Activated CD8-positive, alpha-beta memory T cell treated with anti-CD3 and anti-CD28 coated beads for 48 hours (primary cell): Measurements from ENCODE around the gene ZNF799.
"Not testable (repeated sequence)": the region's sequence is repeated elsewhere in the genome, so short reads cannot be mapped to it uniquely, and the experiment has no call there.

Source experiments
- DNase-seq, 3 experiments: peaks; one replicate each; pipeline ENCODE4 v3.0.0-alpha.2; 2020; ENCODE audit warnings: low read depth in 2 of 3, low spot score in 2 of 3

Gene ZNF799

GRCh38 chr19:12400633-12401502 is at the start of gene ZNF799:
ZNF799 (minus strand) TSS chr19:12401271; CDS start chr19:12401070, 201 bp downstream.
- DNase-seq: peak; percentile 65 to 76 (median 66)

- DNase-seq: no peak
Observed at GRCh38 chr19:12450844-12451243, 49.8 kb upstream of the ZNF799 start.

- no peak for DNase-seq
Observed at GRCh38 chr19:12448808-12449207, 47.7 kb upstream of the ZNF799 start.

GRCh38 chr19:12440541-12441316 is 39.7 kb upstream of the ZNF799 start, which contains the start of gene ZNF443:
ZNF443 (minus strand) TSS chr19:12441021; CDS start chr19:12440914, 107 bp downstream.
- DNase-seq: peak; percentile 91 to 96 (median 95)

- DNase-seq: peak; percentile 22 to 29 (median 29)
Observed at GRCh38 chr19:12439686-12440540, 38.8 kb upstream of the ZNF799 start.

GRCh38 chr19:12430726-12431299 is 29.7 kb upstream of the ZNF799 start:
- DNase-seq: not testable (repeated sequence)

GRCh38 chr19:12425888-12426274 is 24.8 kb upstream of the ZNF799 start:
- no peak for DNase-seq

- no peak for DNase-seq
Observed at GRCh38 chr19:12425236-12425887, 24.3 kb upstream of the ZNF799 start.

GRCh38 chr19:12417273-12417672 is 16.2 kb upstream of the ZNF799 start:
- not testable (repeated sequence) for DNase-seq

- no peak for DNase-seq
Observed at GRCh38 chr19:12411893-12412292, 10.8 kb upstream of the ZNF799 start.

GRCh38 chr19:12399901-12400632 is 1.0 kb downstream of the ZNF799 start:
- DNase-seq: peak; percentile 1 to 26 (median 6)

- not testable (repeated sequence) for DNase-seq
Observed at GRCh38 chr19:12391148-12391547, 9.9 kb downstream of the ZNF799 start.

- DNase-seq: not testable (repeated sequence)
Observed at GRCh38 chr19:12386365-12386764, 14.7 kb downstream of the ZNF799 start.

- no peak for DNase-seq
Observed at GRCh38 chr19:12380444-12380737, 20.7 kb downstream of the ZNF799 start.

- DNase-seq: no peak
Observed at GRCh38 chr19:12379732-12380443, 21.2 kb downstream of the ZNF799 start.

- DNase-seq: no peak
Observed at GRCh38 chr19:12374026-12374425, 27.0 kb downstream of the ZNF799 start.

- peak; percentile 49 to 71 (median 61) for DNase-seq
Observed at GRCh38 chr19:12365236-12366162, 35.6 kb downstream of the ZNF799 start, which contains the start of gene ZNF442. ZNF442 (minus strand) TSS chr19:12365683; CDS start chr19:12363631, 2,052 bp downstream.
